ENCODE data around the gene ANO9.
A peak's percentile ranks its signal among the peaks of the same experiment; 100 is the strongest.
"Not testable (repeated sequence)": the region's sequence is repeated elsewhere in the genome, so short reads cannot be mapped to it uniquely, and the experiment has no call there.

The ANO9 gene

DNA sequence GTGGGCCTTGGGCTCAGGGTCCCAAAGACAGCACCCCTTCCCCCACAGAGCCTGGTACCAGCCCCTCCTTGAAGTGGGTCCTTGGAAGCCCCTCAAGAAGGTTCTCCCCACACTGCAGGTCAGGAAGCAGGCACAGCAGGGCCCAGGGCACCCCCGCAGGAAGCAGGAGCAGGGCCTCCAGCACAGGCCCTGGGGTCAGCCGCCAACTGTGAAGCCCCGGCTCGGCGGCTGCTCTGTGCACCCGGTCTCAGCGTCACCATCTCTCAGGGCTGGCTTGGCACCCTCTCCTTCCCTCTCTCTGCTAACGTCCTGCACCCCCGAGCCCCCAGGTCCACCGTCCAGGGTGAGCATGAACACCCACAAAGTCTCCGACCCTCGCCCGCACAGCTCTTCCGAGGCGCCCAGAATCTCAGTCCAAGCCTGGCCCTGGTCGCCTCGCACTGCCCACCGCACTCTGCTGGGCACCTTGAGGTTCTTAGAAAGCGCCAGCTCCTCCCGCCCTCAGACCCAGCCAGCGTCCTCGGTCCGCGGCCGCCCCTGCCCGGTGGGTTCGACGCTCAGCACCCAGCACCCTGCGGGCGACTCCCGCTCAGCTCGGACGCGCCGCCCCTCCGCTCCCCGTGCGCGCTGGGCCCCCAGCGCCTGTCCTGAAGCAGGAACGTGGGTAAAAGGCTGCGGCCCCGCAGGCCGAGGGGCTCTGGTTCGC is 25.6 kb downstream of the ANO9 start:
- no peak for DNase-seq (ENCODE audit: low read depth, low spot score)

DNA sequence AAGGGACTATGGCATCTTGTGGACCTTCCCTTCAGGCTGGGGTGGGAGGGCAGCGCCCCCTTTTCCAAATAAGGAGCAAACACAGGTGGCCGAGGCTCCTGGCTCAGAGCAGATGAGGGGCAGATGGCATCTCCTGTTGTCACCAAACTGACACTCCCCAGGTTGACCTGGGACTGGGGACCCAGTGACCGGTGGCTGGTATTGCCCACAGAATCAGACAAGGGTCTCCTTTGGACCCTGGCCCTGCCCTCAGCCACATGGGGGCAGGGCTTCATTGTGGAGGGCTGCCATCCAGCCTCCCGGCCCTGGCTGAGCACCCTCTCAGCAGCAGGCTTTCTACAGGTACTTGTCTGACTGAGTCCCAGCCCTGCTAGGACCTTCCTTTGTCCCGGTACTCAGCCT is 26.2 kb downstream of the ANO9 start:
- DNase-seq (ENCODE audit: low read depth, low spot score): no peak

DNA sequence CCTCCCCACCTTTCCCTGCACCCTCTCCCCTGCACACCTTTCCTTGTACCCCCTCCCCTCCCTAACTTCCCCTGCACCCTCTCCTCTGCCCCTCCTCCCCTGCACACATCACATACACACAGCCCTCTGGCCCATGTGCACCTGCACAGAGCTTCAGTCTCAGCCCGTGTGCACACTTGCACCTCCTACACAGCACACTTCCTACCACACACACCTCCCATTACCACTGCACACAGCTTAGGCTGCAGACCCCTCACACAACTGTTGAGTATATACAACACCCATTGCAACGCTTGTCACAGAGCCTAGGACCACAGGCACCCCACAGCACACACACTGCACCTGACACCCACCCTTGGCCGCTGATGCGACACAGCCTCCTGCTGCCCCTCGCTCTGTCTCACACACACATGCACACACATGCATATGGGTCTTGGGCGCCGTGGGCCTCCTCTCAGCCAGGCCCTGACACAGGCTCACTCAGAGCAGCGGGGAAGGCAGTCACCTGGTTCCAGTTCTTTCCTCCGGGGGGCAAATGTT is 27.4 kb downstream of the ANO9 start:
- no peak for DNase-seq (ENCODE audit: low read depth, low spot score)

DNA sequence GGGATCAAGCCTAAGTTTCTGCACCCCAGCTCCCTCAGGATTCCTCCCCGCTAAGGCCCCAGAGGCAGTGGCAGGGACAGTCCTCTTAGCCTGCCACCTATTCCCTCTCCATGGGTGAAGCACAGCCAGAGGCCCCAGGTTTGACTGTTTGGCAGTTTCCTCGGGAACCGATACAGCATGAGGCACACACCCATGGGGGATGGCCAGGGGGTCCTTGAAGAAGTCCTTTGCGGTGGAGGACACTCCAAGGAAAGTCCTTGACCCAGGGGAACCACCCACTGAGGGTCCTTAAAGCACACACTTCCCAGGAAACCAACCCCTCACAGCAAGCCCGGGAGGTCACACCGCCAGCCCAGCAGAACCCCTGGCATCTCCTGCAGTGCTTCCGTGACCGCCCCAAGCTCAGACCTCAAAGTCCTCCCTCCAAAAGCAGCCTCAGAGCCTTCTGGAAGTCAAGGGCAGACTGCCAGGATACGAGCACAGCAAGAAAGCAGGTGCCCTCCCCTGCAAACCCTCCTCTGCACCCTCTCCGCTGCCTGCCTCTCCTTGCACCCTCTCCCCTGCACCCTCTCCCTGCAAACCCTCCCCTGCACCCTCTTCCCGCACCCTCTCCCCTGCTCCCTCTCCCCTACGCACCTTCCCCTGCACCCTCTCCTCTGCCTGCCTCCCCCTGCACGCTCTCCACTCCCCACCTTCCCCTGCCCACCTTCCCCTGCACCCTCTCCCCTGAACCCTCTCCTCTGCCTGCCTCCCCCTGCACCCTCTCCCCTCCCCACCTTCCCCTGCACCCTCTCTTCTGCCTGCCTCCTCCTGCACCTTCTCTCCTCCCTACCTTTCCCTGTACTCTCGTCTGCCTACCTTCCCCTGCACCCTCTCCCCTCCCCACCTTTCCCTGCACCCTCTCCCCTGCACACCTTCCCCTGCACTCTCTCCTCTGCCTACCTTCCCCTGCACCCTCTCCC is 28.4 kb downstream of the ANO9 start:
- no peak for DNase-seq (ENCODE audit: low read depth, low spot score)

DNA sequence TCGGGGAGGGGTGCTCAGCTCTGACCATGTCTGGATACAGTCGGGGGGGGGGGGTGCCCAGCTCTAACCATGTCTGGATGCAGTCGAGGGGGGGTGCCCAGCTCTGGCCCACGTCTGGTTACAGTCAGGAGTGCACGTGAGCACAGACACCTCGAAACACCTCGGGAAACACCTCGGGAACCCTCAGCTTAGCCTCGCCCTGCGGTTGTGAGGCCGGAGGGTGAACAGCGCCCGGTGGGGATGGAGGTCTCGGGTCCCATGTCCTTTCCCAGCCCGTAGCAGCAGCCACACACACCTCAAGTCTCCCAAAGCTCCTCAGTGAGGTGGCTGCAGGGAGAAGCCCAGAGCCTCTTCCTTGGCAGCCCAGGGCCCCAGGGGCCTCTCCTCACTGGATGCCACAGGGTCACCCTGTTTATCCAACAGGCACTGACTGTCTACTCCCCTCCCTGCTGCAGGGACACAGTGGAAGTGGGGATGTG is 29.1 kb downstream of the ANO9 start:
- DNase-seq (ENCODE audit: low read depth, low spot score): no peak

DNA sequence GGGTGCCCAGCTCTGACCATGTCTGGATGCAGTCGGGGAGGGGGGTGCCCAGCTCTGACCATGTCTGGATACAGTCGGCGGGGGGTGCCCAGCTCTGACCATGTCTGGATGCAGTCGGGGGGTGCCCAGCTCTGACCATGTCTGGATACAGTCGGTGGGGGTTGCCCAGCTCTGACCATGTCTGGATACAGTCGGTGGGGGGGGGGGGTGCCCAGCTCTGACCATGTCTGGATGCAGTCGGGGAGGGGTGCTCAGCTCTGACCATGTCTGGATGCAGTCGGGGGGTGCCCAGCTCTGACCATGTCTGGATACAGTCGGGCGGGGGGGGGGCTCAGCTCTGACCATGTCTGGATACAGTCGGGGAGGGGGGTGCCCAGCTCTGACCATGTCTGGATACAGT is 30.3 kb downstream of the ANO9 start:
- not testable (repeated sequence) for DNase-seq (ENCODE audit: low read depth, low spot score)

DNA sequence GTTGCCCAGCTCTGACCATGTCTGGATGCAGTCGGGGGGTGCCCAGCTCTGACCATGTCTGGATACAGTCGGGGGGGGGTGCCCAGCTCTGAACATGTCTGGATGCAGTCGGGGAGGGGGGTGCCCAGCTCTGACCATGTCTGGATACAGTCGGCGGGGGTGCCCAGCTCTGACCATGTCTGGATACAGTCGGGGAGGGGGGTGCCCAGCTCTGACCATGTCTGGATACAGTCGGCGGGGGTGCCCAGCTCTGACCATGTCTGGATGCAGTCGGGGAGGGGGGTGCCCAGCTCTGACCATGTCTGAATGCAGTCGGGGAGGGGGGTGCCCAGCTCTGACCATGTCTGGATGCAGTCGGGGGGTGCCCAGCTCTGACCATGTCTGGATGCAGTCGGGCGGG is 31.1 kb downstream of the ANO9 start:
- DNase-seq (ENCODE audit: low read depth, low spot score): not testable (repeated sequence)

DNA sequence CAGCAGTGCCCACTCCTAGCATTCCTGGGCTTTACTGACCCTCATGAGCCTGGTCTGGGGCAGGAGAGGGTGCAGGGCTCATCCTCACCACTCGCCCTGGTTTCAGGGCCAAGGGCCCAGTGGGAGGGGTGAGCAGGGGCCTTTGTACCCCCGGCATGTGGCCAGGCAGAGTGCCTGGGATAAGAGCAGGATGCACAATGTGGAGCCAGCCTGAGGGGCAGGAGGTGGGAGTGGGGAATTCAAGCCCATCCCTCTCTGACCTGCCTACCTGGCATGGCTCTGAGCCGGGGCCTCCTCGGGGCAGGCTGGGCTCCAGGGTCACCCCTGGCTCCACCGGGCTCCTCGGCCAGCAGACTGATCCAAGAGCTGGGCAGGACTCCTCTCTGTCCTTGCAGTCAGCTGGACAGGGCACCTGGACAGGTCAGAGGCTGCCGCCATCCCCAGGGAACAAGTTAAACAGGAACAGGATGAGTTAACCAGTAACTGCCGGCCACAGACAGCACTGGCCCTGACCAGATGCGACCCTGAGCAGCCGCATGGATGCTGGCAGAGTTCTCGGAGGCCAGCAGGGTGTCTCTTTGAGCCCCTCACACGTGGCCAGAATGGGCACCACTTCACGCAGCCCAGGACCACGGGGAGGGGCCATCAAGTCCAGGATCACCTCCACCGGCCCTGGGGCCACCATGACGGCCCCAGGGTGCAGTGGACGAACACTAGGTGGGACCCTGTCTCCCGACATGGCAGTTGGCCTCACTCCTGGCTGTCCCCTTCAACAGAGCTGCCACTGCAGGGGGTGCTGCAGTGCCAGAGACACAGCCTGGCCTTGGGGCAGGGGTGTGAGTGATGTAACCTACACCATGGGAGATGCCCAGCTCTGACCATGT is 32.0 kb downstream of the ANO9 start:
- no peak for DNase-seq (ENCODE audit: low read depth, low spot score)

DNA sequence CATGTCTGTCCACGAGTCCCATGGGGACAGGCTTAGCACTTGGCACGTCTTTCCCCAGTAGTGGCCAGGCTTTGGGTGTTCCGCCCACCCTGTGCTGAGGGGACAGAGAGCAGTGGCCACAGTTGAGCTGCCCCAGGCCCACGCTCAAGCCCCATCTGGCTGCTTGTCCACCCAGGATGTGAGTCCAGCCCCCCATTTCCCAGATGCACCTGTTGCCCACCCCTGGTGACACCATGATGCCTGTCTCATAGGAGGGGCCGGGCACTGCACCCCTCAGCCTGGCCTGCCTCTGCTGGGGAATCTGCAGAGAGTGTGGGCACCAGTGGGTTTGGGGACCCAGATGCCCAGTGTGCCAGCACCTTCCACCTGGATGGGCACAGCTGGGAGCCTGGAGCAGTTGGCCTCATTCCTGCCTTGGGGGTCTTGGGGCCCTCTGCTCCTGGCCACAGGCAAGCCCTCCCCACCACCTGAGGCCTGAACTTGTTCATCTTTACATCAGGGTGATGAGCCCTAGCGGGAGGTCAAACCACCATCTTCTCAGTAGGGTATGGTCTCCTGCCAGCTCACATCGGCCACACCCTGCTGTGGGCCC is 32.7 kb downstream of the ANO9 start:
- DNase-seq (ENCODE audit: low read depth, low spot score): no peak

DNA sequence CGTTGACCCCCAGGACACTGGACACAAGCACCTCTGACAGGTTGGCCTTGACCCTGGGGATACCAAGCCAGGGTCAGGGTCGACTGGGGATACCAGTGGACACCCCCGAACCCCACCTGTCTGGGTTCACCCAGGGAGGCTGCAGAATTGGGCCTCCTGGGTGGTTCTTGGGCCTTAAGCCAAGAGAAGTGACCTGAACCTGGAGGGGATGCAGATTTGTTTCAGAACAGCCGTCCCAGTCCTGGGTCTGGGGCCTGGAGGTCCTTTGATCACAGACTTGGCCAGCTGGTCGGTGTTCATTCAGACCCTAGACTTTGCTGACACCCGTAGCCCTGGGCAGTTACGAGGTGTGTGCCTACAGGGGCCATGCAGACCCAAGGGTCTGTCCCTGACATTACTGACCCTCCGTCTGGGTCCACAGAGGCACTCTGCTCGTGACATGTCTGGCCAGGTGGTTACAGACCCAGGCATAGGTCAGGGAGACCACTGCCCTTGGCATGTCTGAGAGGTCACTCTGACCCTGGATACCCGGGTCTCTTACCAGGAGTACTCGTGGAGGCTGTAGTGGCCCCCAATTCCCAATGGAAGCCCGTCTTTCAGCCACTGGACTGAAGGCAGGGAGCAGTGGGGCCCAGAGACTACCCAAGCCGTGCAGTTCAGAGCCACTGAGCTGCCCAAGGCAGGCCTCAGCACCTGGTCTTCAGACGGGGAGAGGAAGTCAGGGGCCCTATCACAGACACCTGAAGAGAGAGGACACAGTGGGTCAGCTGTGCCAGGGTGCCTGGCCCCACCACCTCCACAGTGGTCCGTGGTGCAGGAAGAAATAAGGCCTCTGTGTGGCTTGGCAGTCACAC is 33.4 kb downstream of the ANO9 start:
- no peak for DNase-seq (ENCODE audit: low read depth, low spot score)

DNA sequence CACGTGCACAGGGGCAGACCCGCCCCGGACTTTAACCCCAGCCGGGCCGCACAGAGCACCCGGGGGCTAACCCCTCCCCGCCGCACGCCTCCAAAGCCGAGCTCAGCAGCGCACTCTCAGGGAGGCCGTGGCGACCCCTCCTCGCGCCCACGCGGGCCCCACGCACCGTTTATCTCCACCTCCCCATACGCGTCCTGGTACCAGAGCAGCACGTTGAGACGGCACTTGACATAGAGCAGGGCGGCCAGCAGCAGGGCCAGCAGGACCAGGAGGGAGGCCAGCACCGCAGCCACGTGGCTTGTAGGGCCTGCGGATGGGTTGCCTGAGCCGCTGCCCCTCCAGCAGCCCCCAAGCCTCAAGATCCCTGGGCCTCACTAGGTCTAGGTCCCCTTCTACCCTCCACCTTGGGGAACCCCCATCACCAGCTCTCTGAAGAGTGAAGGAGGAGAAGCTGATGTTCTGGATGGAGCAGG is 34.1 kb downstream of the ANO9 start:
- DNase-seq (ENCODE audit: low read depth, low spot score): no peak

DNA sequence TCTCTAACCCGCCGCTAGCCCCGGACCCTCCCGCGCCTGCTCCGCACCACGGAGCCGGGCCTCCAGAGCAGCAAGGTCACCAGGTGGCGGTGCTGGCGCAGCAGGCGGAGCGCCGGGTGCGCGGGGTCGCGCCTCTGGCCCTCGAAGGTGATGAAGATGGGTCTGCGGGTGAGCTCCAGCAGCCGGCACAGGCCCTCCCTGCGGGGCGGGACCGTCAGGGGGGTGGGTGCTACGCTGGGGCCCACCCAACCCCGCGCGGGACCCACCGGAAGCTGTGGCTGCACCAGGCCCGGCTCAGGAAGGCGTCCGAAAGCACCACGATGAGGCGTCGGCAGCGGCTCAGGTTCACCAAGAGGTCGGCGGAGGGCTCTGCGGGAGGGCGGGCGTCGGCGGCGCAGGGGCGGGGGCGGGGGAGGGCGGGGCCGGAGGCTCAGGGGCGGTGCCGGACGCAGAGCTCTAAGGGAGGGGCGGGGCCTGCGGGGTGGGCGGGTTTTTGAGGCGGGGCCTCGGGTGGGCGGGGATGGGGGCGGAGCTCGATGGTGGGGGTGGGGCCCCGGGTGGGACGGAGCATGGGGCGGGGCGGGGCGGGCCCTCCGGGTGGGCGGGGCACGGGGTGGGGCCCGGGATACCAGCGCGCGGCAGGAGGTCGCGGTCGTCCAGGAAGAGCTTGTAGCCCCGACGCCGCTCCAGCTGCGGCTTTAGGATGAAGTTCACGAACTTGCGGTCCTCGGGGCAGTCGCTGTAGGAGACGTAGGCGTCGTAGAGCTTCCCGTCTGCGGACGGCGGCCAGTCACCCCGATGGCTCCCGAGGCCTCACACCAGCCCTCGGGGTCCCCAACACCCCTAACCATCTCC is 34.8 kb downstream of the ANO9 start:
- DNase-seq (ENCODE audit: low read depth, low spot score): peak; percentile 81

DNA sequence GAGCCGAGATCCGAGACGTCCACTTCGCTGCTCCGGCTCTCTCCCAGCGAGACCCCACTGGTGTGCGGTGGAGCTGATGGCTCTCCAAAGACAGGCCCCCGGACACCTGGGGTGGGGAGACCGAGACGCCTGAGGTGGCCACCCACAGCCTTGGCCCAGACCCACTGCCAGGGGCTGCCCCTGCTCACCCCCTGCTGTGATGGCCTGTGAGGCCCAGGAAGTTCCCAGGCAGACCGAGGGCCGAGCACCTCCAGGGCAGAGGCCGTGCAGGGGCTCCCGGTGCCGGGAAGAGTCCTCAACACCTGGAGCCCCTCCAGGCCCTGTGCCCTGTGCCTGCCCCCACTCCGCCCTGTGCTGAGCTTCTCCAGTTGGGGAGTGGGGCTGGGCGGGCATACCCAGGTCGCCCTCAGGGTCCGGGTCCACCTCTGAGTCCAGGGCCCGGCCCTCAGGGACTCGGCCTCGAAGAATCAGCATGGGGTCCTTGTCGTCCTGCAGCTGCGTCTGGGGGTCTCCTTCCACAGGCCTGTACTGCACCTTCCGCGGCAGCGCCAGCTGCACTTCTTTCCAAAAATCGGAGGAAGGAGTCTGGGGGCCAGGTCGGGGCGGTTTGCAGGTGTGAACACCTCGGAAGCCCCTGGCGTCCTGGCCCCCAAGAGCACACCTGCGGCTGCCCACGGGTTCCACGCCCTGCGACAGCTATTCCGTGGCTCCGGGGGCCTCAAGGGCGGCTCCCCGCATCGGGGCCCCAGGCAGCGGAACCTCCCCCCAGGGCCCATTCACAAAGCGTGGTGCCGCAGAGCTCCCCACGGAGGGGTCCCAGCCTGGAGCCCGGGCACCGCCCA is 35.6 kb downstream of the ANO9 start:
- DNase-seq (ENCODE audit: low read depth, low spot score): no peak

DNA sequence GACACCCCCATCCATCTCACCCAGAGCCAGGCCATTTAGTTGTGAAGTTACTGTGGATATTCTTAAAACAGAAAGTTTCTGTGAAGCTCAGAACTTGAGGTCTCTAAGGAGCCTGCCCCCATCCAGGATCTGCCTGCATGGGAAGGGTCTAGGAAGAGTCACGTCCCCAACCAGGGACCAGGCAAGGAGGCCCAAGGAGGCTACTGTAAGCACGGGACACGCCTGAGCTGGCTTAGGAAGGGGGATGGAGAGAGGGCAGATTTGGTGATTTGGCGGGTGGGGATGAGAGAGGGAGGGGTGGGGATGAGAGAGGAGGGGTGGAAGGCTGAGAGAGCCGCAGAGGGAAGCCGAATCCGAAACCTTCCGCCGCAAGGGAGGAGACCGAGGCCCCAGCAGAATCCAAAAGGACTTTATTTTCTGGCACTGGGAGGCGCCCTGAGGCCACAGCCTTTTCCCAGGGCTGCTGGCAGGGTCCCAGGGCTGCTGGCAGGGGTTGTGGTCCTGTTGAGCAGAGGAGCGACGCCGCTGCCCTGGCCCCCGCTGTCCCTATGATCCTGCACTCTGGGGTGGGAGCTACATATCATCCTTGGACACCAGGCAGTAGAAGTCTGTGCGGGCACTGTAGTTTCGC is 36.4 kb downstream of the ANO9 start:
- no peak for DNase-seq (ENCODE audit: low read depth, low spot score)

DNA sequence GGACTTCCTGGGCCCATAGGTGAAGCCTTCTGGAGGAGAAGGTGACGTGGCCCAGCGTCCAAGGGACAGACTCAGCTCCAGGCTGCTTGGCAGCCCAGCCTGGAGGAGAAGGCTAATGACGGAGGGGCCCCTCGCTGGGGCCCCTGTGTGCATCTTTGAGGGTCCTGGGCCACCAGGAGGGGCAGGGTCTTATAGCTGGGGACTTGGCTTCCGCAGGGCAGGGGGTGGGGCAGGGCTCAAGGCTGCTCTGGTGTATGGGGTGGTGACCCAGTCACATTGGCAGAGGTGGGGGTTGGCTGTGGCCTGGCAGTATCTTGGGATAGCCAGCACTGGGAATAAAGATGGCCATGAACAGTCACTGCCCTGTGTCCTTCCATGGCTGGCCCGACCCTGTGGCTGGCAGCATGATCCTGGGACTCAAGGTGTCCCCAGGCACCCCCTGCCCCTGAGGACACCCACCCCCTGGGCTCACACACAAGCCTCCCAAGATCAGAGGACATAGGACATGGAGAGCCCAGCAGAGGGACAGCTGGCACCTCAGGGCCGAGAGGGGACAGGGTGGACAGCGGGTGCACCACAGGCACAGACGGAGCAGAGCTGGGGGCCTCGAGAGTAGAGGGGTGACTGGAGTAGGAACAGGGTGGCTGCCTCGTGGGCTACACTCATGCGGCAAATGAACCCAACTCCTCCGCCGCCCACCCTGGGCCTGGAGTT is 37.1 kb downstream of the ANO9 start:
- DNase-seq (ENCODE audit: low read depth, low spot score): no peak

DNA sequence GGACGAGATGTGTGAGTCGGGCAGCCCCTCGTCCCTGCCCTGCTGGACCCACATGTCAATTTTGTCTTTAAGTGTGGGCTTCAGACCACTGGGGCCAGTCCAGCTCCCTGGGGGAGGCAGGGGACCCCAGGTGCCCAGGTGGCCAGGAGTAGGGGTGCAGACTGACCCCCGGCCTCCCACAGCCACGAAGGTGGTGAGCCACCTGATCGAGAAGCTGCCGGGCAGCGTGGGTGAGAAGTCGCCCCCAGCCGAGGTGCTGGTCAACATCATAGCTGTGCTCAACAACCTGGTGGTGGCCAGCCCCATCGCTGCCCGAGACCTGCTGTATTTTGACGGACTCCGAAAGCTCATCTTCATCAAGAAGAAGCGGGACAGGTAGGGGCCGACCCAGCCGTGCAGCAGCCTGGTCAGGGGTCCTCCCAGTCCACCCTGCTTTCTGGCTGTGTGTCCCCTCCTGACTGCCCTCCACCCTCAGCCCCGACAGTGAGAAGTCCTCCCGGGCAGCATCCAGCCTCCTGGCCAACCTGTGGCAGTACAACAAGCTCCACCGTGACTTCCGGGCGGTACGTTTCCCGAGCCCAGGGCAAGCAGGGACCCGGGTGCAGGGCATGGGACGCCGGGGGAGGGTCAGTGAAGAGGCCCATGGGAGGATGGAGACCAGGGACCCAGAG is 37.9 kb downstream of the ANO9 start:
- DNase-seq (ENCODE audit: low read depth, low spot score): no peak

Data from activated naive CD8-positive, alpha-beta T cell treated with anti-CD3 and anti-CD28 coated beads, Interleukin-2, amount 50 U/mL, for 16 hours (primary cell).